Prostate gland (tissue), 2 donors: Measurements from ENCODE around the gene KIF16B. TPM values are rescaled to one million over a fixed set of nuclear protein-coding genes. Genes with fewer than 3 reads are reported as not detected.
A peak's percentile ranks its signal among the peaks of the same experiment; 100 is the strongest.

ENCODE experiments used
- DNase-seq: peaks from one replicate; pipeline ENCODE4 v3.0.0-alpha.2; 2019; ENCODE audit warnings: low spot score
- H3K27ac ChIP-seq, 2 donors: fragments of 200-600 bp; sonication (generic); 2 replicates each; pipeline ENCODE4 v1.5.1; 2017 to 2019
- H3K27me3 ChIP-seq: fragments of 200-600 bp; sonication (generic); replicated peaks from 2 replicates; pipeline ENCODE4 v1.5.1; 2019; ENCODE audit not compliant: insufficient read depth
- H3K36me3 ChIP-seq, 2 donors: fragments of 200-600 bp; sonication (generic); 1 replicate in 1 of 2; 2 replicates in 1 of 2; pipeline versions ENCODE4 v1.5.1 to v1.8.1; 2017 to 2019
- H3K4me1 ChIP-seq: fragments of 200-600 bp; sonication (generic); replicated peaks from 2 replicates; pipeline ENCODE4 v1.5.1; 2019
- H3K4me3 ChIP-seq, 2 donors: fragments of 200-600 bp; sonication (generic); 2 replicates each; pipeline ENCODE4 v1.5.1; 2017 to 2019
- H3K9me3 ChIP-seq: fragments of 200-600 bp; sonication (generic); 2 replicates; pipeline ENCODE4 v1.5.1; 2017
- CTCF ChIP-seq, 4 experiments: fragments of 200-600 bp in 2 of 4; fragments of 450-650 bp in 2 of 4; sonication (generic) in 2 of 4; IDR thresholded peaks; 1 replicate in 3 of 4; 2 replicates in 1 of 4; pipeline ENCODE4 v1.5.1; 2016 to 2019; ENCODE audit warnings: antibody characterized with exemption in 4 of 4, mild to moderate bottlenecking in 2 of 4, moderate library complexity in 2 of 4
- POLR2A ChIP-seq: fragments of 450-650 bp; IDR thresholded peaks from one replicate; pipeline ENCODE4 v1.6.1; 2016; ENCODE audit warnings: antibody characterized with exemption, mild to moderate bottlenecking
- POLR2AphosphoS5 ChIP-seq: sonication (generic); formaldehyde crosslinking; IDR thresholded peaks from one replicate; pipeline ENCODE4 v1.6.1; 2017; ENCODE audit warnings: antibody characterized with exemption
- WGBS: methylation state at CpG from one replicate; pipeline ENCODE4 v1.1.5; 2018; 5-methylcytosine and 5-hydroxymethylcytosine counted together
- intact Hi-C: fragments of 100-400 bp; cut with DNase I; formaldehyde crosslinking; loops from one replicate; pipeline ENCODE4 v1.14.2; 2022
- total RNA-seq, 2 donors: library from RNA; depleted of rRNA; stranded (reverse); fragments of >200 nt; gene quantifications; one replicate each; pipeline ENCODE4 v1.1.0, GENCODE V29; 2016

The KIF16B gene
- total RNA-seq, 2 donors from 2014 or later, result 11.5 to 24.4 TPM

GRCh38 chr20:16474363-16474762 is 98.9 kb downstream of the KIF16B start:
- H3K36me3 ChIP-seq, result no peaks in the 10 kb centered on the region
- no peaks in the 10 kb centered on the region for H3K9me3 ChIP-seq
- no peak for DNase-seq
- H3K4me3 ChIP-seq, result no peak overlapping the region
- no peaks in the 10 kb centered on the region for H3K4me1 ChIP-seq
- TF ChIP-seq POLR2AphosphoS5, result no peak
- TF ChIP-seq POLR2A, result no peak
- no peak for TF ChIP-seq CTCF (IDR thresholded peaks at IDR 0.05)
- no peaks in the 10 kb centered on the region for H3K27me3 ChIP-seq
- 86% methylated on average over 2 of the region's 2 CpGs for WGBS
- intact Hi-C loops, result loop anchor here (10.0 kb wide), 1 partner anchor 550 kb away; no protein-coding TSS in a partner anchor
- H3K27ac ChIP-seq, result no peak overlapping the region

- no peak overlapping the region for H3K27ac ChIP-seq
These were observed 101.0 kb downstream of the KIF16B start for GRCh38 chr20:16472045-16472872.

GRCh38 chr20:16469395-16469905 is 103.8 kb downstream of the KIF16B start:
- intact Hi-C loops, result no loop called here
- Histone ChIP-seq H3K36me3 (no peaks in the 10 kb centered on the region), H3K9me3 (no peaks in the 10 kb centered on the region), H3K4me1 (no peaks in the 10 kb centered on the region), H3K27ac (no peak overlapping the region), H3K27me3 (no peaks in the 10 kb centered on the region), H3K4me3 (no peak overlapping the region)
- no peak for TF ChIP-seq POLR2AphosphoS5
- TF ChIP-seq POLR2A, result no peak
- no peak for TF ChIP-seq CTCF (IDR thresholded peaks at IDR 0.05)
- 96% methylated on average over 5 of the region's 5 CpGs for WGBS
- DNase-seq, result no peak

More at GRCh38 chr20:16472045-16472872, 101.0 kb downstream of the KIF16B start:
- DNase-seq, result no peak
- intact Hi-C loops, result loop anchor here (10.0 kb wide), 1 partner anchor 547 kb away; no protein-coding TSS in a partner anchor
- TF ChIP-seq CTCF (IDR thresholded peaks at IDR 0.05), result no peak
- Histone ChIP-seq H3K27me3 (no peaks in the 10 kb centered on the region), H3K9me3 (no peaks in the 10 kb centered on the region), H3K4me1 (no peaks in the 10 kb centered on the region), H3K4me3 (no peak overlapping the region), H3K36me3 (no peaks in the 10 kb centered on the region)
- 88% methylated on average over 12 of the region's 12 CpGs for WGBS

- TF ChIP-seq POLR2AphosphoS5, result no peak
- DNase-seq, result no peak
- intact Hi-C loops, result no loop called here
- Histone ChIP-seq H3K9me3 (no peaks in the 10 kb centered on the region), H3K36me3 (no peaks in the 10 kb centered on the region), H3K4me1 (no peaks in the 10 kb centered on the region), H3K27me3 (no peaks in the 10 kb centered on the region), H3K27ac (no peak overlapping the region), H3K4me3 (no peak overlapping the region)
- 45% methylated on average over 5 of the region's 5 CpGs for WGBS
These were observed 110.5 kb downstream of the KIF16B start for GRCh38 chr20:16462711-16463110.

- no peak overlapping the region for H3K4me3 ChIP-seq
- H3K27ac ChIP-seq, result no peak overlapping the region
- 5% methylated on average over 1 of the region's 1 CpG for WGBS
- intact Hi-C loops, result no loop called here
- no peak for DNase-seq
- TF ChIP-seq POLR2A, result no peak
- TF ChIP-seq POLR2AphosphoS5, result peak; percentile 39
- no peaks in the 10 kb centered on the region for H3K4me1 ChIP-seq
- no peaks in the 10 kb centered on the region for H3K36me3 ChIP-seq
- no peaks in the 10 kb centered on the region for H3K27me3 ChIP-seq
- no peaks in the 10 kb centered on the region for H3K9me3 ChIP-seq
These were observed 114.1 kb downstream of the KIF16B start for GRCh38 chr20:16459019-16459700.
